A549 (cell line): ENCODE results near the gene GRM4. TPM values are rescaled to one million over a fixed set of nuclear protein-coding genes. Genes with fewer than 3 reads are reported as not detected.

ENCODE experiments used
- ATAC-seq, 2 experiments: fragments of 200-7000 bp in 1 of 2; fragments of >200 bp in 1 of 2; cut with Nextera tagmentation in 1 of 2; cut with Tn5 transposase in 1 of 2; 3 replicates each; pipeline versions ENCODE4 v1.8.0 to v1.9.1; 2018 to 2020; ENCODE audit warnings: mild to moderate bottlenecking in 1 of 2, moderate library complexity in 1 of 2
- CTCF ChIA-PET: fragments of 300-600 bp; sonication (Branson Sonifier 250); formaldehyde crosslinking; extraction: SDS; loops from one replicate; lab custom pipeline; 2021; ENCODE audit warnings: antibody characterized with exemption, inconsistent platforms; lab: Yijun Ruan, JAX
- POLR2A ChIA-PET: fragments of 350-600 bp; formaldehyde crosslinking; extraction: SDS; loops from one replicate; lab custom pipeline; 2021; ENCODE audit warnings: antibody characterized with exemption, inconsistent platforms; lab: Yijun Ruan, JAX
- DNase-seq, 2 experiments: peaks; one replicate each; pipeline versions ENCODE4 v3.0.0 to v3.0.0-alpha.2; 2011 to 2016; ENCODE audit warnings: low read depth in 1 of 2, low spot score in 1 of 2
- FAIRE-seq: peaks from 2 replicates; lab custom pipeline; 2011; peaks lifted over from hg19 to GRCh38; lab: Jason Lieb, UNC
- H3K27ac ChIP-seq, 2 experiments: fragments of >200 bp; sonication (Bioruptor Twin); formaldehyde crosslinking; 3 replicates each; pipeline ENCODE4 v1.5.1; 2016 to 2017
- H3K4me1 ChIP-seq: fragments of >200 bp; sonication (Bioruptor Twin); formaldehyde crosslinking; 3 replicates; pipeline ENCODE4 v1.6.1; 2016
- H3K4me2 ChIP-seq: fragments of >200 bp; sonication (Bioruptor Twin); formaldehyde crosslinking; 3 replicates; pipeline ENCODE4 v1.6.1; 2016
- H3K4me3 ChIP-seq: fragments of >200 bp; sonication (Bioruptor Twin); formaldehyde crosslinking; 3 replicates; pipeline ENCODE4 v1.5.1; 2016
- H3K9me3 ChIP-seq: fragments of >200 bp; sonication (Bioruptor Twin); formaldehyde crosslinking; 3 replicates; pipeline ENCODE4 v1.6.1; 2016
- CBX8 ChIP-seq: fragments of 200-600 bp; sonication (generic); IDR thresholded peaks from 2 replicates; pipeline ENCODE4 v1.6.1; 2016
- CHD4 ChIP-seq: fragments of 200-600 bp; sonication (generic); IDR thresholded peaks from 2 replicates; pipeline ENCODE4 v1.6.1; 2016; ENCODE audit warnings: antibody characterized with exemption, mild to moderate bottlenecking, borderline replicate concordance
- CTCF ChIP-seq: fragments of >200 bp; sonication (Bioruptor Twin); formaldehyde crosslinking; IDR thresholded peaks from 3 replicates; pipeline ENCODE4 v1.5.1; 2016
- EHF ChIP-seq: fragments of 250-450 bp; sonication (Bioruptor Pico); IDR thresholded peaks from 2 replicates; pipeline ENCODE4 v1.5.0; 2020; ENCODE audit warnings: mild to moderate bottlenecking
- ELK1 ChIP-seq: fragments of 150-350 bp; IDR thresholded peaks from 2 replicates; pipeline ENCODE4 v1.6.1; 2014; ENCODE audit warnings: low read depth, mild to moderate bottlenecking, low read length
- FOSB ChIP-seq: fragments of 250-450 bp; sonication (Bioruptor Pico); IDR thresholded peaks from 2 replicates; pipeline ENCODE4 v1.5.0; 2020; ENCODE audit warnings: mild to moderate bottlenecking, moderate library complexity
- FOSL2 ChIP-seq, 2 experiments: fragments of 450-650 bp in 1 of 2; fragments of >200 bp in 1 of 2; sonication (Bioruptor Twin) in 1 of 2; formaldehyde crosslinking; IDR thresholded peaks; 2 replicates each; pipeline versions ENCODE4 v1.5.0 to v1.6.1; 2016 to 2020; ENCODE audit warnings: mild to moderate bottlenecking in 1 of 2, moderate library complexity in 1 of 2
- GATA3 ChIP-seq: IDR thresholded peaks from 2 replicates; pipeline ENCODE4 v1.6.1; 2012; ENCODE audit warnings: borderline replicate concordance
- HOXA7 ChIP-seq: fragments of 250-450 bp; sonication (Bioruptor Pico); IDR thresholded peaks from 2 replicates; pipeline ENCODE4 v1.5.0; 2020; ENCODE audit warnings: mild to moderate bottlenecking, moderate library complexity
- HOXB5 ChIP-seq: fragments of 250-450 bp; sonication (Bioruptor Pico); IDR thresholded peaks from 2 replicates; pipeline ENCODE4 v1.5.0; 2020; ENCODE audit warnings: mild to moderate bottlenecking, moderate library complexity
- JUN ChIP-seq, 2 experiments: fragments of >200 bp; sonication (Bioruptor Twin); formaldehyde crosslinking; IDR thresholded peaks; 2 replicates in 1 of 2; 3 replicates in 1 of 2; pipeline ENCODE4 v1.6.1; 2016 to 2017
- KDM1A ChIP-seq: fragments of 200-600 bp; sonication (generic); IDR thresholded peaks from 2 replicates; pipeline ENCODE4 v1.6.1; 2016; ENCODE audit warnings: low read depth, mild to moderate bottlenecking
- PBX3 ChIP-seq: IDR thresholded peaks from 2 replicates; pipeline ENCODE4 v1.6.1; 2012
- POLR2A ChIP-seq: IDR thresholded peaks from 2 replicates; pipeline ENCODE4 v1.6.1; 2012; ENCODE audit warnings: mild to moderate bottlenecking, low read length
- RCOR1 ChIP-seq: fragments of 150-350 bp; IDR thresholded peaks from 2 replicates; pipeline ENCODE4 v1.6.1; 2014; ENCODE audit warnings: antibody characterized with exemption, low read length, low read depth
- RNF2 ChIP-seq: fragments of 200-600 bp; sonication (generic); IDR thresholded peaks from 2 replicates; pipeline ENCODE4 v1.6.1; 2016; ENCODE audit warnings: low read depth, mild to moderate bottlenecking, antibody characterized with exemption, moderate library complexity, borderline replicate concordance
- TFCP2L1 ChIP-seq: fragments of 250-450 bp; sonication (Bioruptor Pico); IDR thresholded peaks from 2 replicates; pipeline ENCODE4 v1.5.0; 2021; ENCODE audit warnings: mild to moderate bottlenecking
- TP53 ChIP-seq: fragments of 250-450 bp; sonication (Bioruptor Pico); IDR thresholded peaks from 2 replicates; pipeline ENCODE4 v1.5.0; 2021; ENCODE audit warnings: mild to moderate bottlenecking, moderate library complexity
- ZC3H11A ChIP-seq: fragments of 450-650 bp; IDR thresholded peaks from 2 replicates; pipeline ENCODE4 v1.6.1; 2014; ENCODE audit warnings: antibody characterized with exemption, mild to moderate bottlenecking
- ZFP36 ChIP-seq: fragments of 450-650 bp; IDR thresholded peaks from 2 replicates; pipeline ENCODE4 v1.6.1; 2014; ENCODE audit warnings: borderline replicate concordance; ENCODE audit not compliant: partially characterized antibody
- WGBS: methylation state at CpG from one replicate; pipeline ENCODE4 v1.1.6; 2017; ENCODE audit errors: missing lambda C conversion rate; 5-methylcytosine and 5-hydroxymethylcytosine counted together
- polyA plus RNA-seq, 4 experiments: library from polyadenylated mRNA; depleted of rRNA in 3 of 4; stranded (reverse); fragments of >200 nt; fragmentation: RNase III in 1 of 4; extraction: RNeasy Plus Mini Kit Qiagen cat#74134 plus additional on column Dnase treatment in 1 of 4; gene quantifications; 2 replicates in 3 of 4; 3 replicates in 1 of 4; pipeline ENCODE4 v1.2.3, GENCODE V29; 2011 to 2017
- TF ChIP-seq, protein P1 (sequence below): IDR thresholded peaks from 2 replicates; pipeline ENCODE4 v1.6.1; 2012; ENCODE audit warnings: low read depth, borderline replicate concordance
- TF ChIP-seq, protein P2 (sequence below): fragments of 450-650 bp; IDR thresholded peaks from 2 replicates; pipeline ENCODE4 v1.6.1; 2014; ENCODE audit warnings: antibody characterized with exemption
- TF ChIP-seq, protein P3 (sequence below): fragments of 200-600 bp; sonication (generic); IDR thresholded peaks from 2 replicates; pipeline ENCODE4 v1.6.1; 2016; ENCODE audit warnings: antibody characterized with exemption, mild to moderate bottlenecking, moderate library complexity
- TF ChIP-seq, protein P4 (sequence below): fragments of 250-450 bp; sonication (Bioruptor Pico); IDR thresholded peaks from 2 replicates; pipeline ENCODE4 v1.5.0; 2021; ENCODE audit warnings: mild to moderate bottlenecking, moderate library complexity, borderline replicate concordance

The GRM4 gene
- polyA plus RNA-seq, 2 of the 4 experiments (the other 2 are of a cell fraction): 0.05 TPM

GRCh38 chr6:34064675-34065074 is 81.2 kb downstream of the GRM4 start:
- CTCF ChIA-PET: interaction anchor here (1.2 to 2.4 kb wide), 2 partner anchors 10 to 221 kb away, joined by 3 to 16 read pairs; no protein-coding TSS in a partner anchor
- no peak for FAIRE-seq
- Histone ChIP-seq H3K4me3 (no peak overlapping the region), H3K4me1 (no peaks in the 10 kb centered on the region), H3K27ac (no peak overlapping the region), H3K4me2 (no peak overlapping the region)
- TF ChIP-seq ZFP36 (no peak), KDM1A (no peak), CBX8 (no peak), CHD4 (no peak), RNF2 (no peak), JUN (IDR thresholded peaks at IDR 0.05) (no peak), RCOR1 (no peak), FOSL2 (IDR thresholded peaks at IDR 0.05) (no peak), FOSL2 (CRISPR knock-in tag; IDR thresholded peaks at IDR 0.05) (no peak), PBX3 (no peak), TFCP2L1 (CRISPR knock-in tag) (no peak), EHF (CRISPR knock-in tag) (no peak), GATA3 (no peak), HOXA7 (CRISPR knock-in tag) (no peak), POLR2A (no peak)
- TF ChIP-seq, protein P1, sequence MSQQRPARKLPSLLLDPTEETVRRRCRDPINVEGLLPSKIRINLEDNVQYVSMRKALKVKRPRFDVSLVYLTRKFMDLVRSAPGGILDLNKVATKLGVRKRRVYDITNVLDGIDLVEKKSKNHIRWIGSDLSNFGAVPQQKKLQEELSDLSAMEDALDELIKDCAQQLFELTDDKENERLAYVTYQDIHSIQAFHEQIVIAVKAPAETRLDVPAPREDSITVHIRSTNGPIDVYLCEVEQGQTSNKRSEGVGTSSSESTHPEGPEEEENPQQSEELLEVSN: no peak
- TF ChIP-seq, protein P2, sequence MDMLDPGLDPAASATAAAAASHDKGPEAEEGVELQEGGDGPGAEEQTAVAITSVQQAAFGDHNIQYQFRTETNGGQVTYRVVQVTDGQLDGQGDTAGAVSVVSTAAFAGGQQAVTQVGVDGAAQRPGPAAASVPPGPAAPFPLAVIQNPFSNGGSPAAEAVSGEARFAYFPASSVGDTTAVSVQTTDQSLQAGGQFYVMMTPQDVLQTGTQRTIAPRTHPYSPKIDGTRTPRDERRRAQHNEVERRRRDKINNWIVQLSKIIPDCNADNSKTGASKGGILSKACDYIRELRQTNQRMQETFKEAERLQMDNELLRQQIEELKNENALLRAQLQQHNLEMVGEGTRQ: no peak
- TF ChIP-seq, all 56 proteins: peak for 0
- H3K9me3 ChIP-seq: no peaks in the 10 kb centered on the region
- POLR2A ChIA-PET: no interaction called here
- 100% methylated on average over 1 of the region's 7 CpGs for WGBS
- no peak for DNase-seq
- ATAC-seq: no peak

DNA sequence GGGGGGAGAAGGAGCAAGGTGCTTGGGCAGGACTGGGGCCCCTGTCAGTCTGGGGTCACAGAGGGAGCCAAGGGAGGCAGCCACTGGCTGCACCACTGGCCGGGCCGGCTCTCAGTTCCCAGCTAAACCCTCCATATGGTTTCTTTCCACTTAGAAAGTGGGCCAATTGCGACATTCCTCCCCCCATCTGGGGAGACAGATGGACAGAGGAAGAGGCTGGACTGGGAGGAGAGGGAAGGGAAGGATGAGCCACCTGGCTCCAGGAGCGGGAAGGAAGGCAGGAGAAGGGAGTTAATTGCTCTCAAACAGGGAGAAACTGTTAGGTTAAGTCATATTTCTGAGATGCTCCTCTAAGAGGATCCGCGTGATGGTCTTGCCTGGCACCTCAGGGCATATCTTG is 82.2 kb downstream of the GRM4 start:
- Histone ChIP-seq H3K4me3 (no peak overlapping the region), H3K4me2 (no peak overlapping the region), H3K4me1 (no peaks in the 10 kb centered on the region), H3K9me3 (no peaks in the 10 kb centered on the region), H3K27ac (no peak overlapping the region)
- FAIRE-seq: no peak
- POLR2A ChIA-PET: no interaction called here
- WGBS: 25% methylated on average over 6 of the region's 6 CpGs
- CTCF ChIA-PET: interaction anchor here (1.2 to 2.4 kb wide), 4 partner anchors 9 to 220 kb away, joined by 3 to 16 read pairs (median 4); no protein-coding TSS in a partner anchor
- no peak for ATAC-seq
- DNase-seq: no peak
- TF ChIP-seq EHF (CRISPR knock-in tag): no peak
- no peak for TF ChIP-seq ZC3H11A
- TF ChIP-seq TP53 (CRISPR knock-in tag): no peak
- TF ChIP-seq, protein P3, sequence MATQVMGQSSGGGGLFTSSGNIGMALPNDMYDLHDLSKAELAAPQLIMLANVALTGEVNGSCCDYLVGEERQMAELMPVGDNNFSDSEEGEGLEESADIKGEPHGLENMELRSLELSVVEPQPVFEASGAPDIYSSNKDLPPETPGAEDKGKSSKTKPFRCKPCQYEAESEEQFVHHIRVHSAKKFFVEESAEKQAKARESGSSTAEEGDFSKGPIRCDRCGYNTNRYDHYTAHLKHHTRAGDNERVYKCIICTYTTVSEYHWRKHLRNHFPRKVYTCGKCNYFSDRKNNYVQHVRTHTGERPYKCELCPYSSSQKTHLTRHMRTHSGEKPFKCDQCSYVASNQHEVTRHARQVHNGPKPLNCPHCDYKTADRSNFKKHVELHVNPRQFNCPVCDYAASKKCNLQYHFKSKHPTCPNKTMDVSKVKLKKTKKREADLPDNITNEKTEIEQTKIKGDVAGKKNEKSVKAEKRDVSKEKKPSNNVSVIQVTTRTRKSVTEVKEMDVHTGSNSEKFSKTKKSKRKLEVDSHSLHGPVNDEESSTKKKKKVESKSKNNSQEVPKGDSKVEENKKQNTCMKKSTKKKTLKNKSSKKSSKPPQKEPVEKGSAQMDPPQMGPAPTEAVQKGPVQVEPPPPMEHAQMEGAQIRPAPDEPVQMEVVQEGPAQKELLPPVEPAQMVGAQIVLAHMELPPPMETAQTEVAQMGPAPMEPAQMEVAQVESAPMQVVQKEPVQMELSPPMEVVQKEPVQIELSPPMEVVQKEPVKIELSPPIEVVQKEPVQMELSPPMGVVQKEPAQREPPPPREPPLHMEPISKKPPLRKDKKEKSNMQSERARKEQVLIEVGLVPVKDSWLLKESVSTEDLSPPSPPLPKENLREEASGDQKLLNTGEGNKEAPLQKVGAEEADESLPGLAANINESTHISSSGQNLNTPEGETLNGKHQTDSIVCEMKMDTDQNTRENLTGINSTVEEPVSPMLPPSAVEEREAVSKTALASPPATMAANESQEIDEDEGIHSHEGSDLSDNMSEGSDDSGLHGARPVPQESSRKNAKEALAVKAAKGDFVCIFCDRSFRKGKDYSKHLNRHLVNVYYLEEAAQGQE: no peak
- TF ChIP-seq ELK1: no peak
- TF ChIP-seq, protein P4, sequence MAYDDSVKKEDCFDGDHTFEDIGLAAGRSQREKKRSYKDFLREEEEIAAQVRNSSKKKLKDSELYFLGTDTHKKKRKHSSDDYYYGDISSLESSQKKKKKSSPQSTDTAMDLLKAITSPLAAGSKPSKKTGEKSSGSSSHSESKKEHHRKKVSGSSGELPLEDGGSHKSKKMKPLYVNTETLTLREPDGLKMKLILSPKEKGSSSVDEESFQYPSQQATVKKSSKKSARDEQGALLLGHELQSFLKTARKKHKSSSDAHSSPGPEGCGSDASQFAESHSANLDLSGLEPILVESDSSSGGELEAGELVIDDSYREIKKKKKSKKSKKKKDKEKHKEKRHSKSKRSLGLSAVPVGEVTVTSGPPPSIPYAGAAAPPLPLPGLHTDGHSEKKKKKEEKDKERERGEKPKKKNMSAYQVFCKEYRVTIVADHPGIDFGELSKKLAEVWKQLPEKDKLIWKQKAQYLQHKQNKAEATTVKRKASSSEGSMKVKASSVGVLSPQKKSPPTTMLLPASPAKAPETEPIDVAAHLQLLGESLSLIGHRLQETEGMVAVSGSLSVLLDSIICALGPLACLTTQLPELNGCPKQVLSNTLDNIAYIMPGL (CRISPR knock-in tag): no peak
- TF ChIP-seq CTCF: no peak
- TF ChIP-seq HOXB5: no peak
- TF ChIP-seq FOSB (CRISPR knock-in tag): no peak
- TF ChIP-seq, all 56 proteins: peak for 0
